Skeletal muscle satellite cell (primary cell): ENCODE data around the gene NAMPT.
"Not testable (repeated sequence)": the region's sequence is repeated elsewhere in the genome, so short reads cannot be mapped to it uniquely, and the experiment has no call there.

Experiments
- H3K27me3 ChIP-seq: 2 replicates; pipeline ENCODE4 v1.7.0; 2013; ENCODE audit warnings: low read length; ENCODE audit not compliant: control insufficient read depth, insufficient read depth
- H3K36me3 ChIP-seq: 2 replicates; pipeline ENCODE4 v1.7.0; 2013; ENCODE audit warnings: mild to moderate bottlenecking, control low read depth, low read length; ENCODE audit not compliant: insufficient read depth
- H3K4me1 ChIP-seq: 2 replicates; pipeline ENCODE4 v1.7.0; 2013; ENCODE audit warnings: low read length; ENCODE audit not compliant: control insufficient read depth, insufficient read depth
- H3K4me2 ChIP-seq: 2 replicates; pipeline ENCODE4 v1.7.0; 2013; ENCODE audit warnings: mild to moderate bottlenecking, low read length
- H3K4me3 ChIP-seq: 2 replicates; pipeline ENCODE4 v1.7.0; 2013; ENCODE audit warnings: low read length
- H3K9ac ChIP-seq: 2 replicates; pipeline ENCODE4 v1.7.0; 2013; ENCODE audit warnings: mild to moderate bottlenecking, low read depth, low read length, moderate library complexity
- H3K9me3 ChIP-seq: replicated peaks from 2 replicates; pipeline ENCODE4 v1.7.0; 2013; ENCODE audit warnings: mild to moderate bottlenecking, control low read depth, low read length

The NAMPT gene

GRCh38 chr7:106317971-106318370, 33.2 kb upstream of the NAMPT start:
- no peak overlapping the region for H3K9ac ChIP-seq
- no peaks in the 10 kb centered on the region for H3K36me3 ChIP-seq
- H3K4me3 ChIP-seq, result no peak overlapping the region
- no peak overlapping the region for H3K4me2 ChIP-seq
- H3K9me3 ChIP-seq, result no peaks in the 10 kb centered on the region
- peaks cover 12% of the 10 kb centered on the region for H3K4me1 ChIP-seq
- no peaks in the 10 kb centered on the region for H3K27me3 ChIP-seq

GRCh38 chr7:106316947-106317346, 32.2 kb upstream of the NAMPT start:
- peaks cover 14% of the 10 kb centered on the region for H3K4me1 ChIP-seq
- no peak overlapping the region for H3K4me2 ChIP-seq
- H3K4me3 ChIP-seq, result no peak overlapping the region
- H3K36me3 ChIP-seq, result no peaks in the 10 kb centered on the region
- no peak overlapping the region for H3K9ac ChIP-seq
- H3K27me3 ChIP-seq, result no peaks in the 10 kb centered on the region
- H3K9me3 ChIP-seq, result no peaks in the 10 kb centered on the region

- no peak overlapping the region for H3K4me3 ChIP-seq
- H3K4me1 ChIP-seq, result peaks cover 14% of the 10 kb centered on the region
- no peak overlapping the region for H3K4me2 ChIP-seq
Measured at GRCh38 chr7:106314875-106315274, 30.1 kb upstream of the NAMPT start.

GRCh38 chr7:106313966-106314365, 29.2 kb upstream of the NAMPT start:
- peaks cover 14% of the 10 kb centered on the region for H3K4me1 ChIP-seq
- no peaks in the 10 kb centered on the region for H3K36me3 ChIP-seq
- H3K4me2 ChIP-seq, result peak overlapping the region; percentile 36
- H3K9me3 ChIP-seq, result no peaks in the 10 kb centered on the region
- no peak overlapping the region for H3K4me3 ChIP-seq
- no peaks in the 10 kb centered on the region for H3K27me3 ChIP-seq
- H3K9ac ChIP-seq, result peak overlapping the region; percentile 10

More at GRCh38 chr7:106314875-106315274, 30.1 kb upstream of the NAMPT start:
- Histone ChIP-seq H3K36me3 (no peaks in the 10 kb centered on the region), H3K27me3 (no peaks in the 10 kb centered on the region), H3K9me3 (no peaks in the 10 kb centered on the region), H3K9ac (no peak overlapping the region)

- no peaks in the 10 kb centered on the region for H3K9me3 ChIP-seq
- H3K4me2 ChIP-seq, result peak overlapping the region; percentile 36
- no peaks in the 10 kb centered on the region for H3K36me3 ChIP-seq
- H3K27me3 ChIP-seq, result no peaks in the 10 kb centered on the region
- peak overlapping the region; percentile 10 for H3K9ac ChIP-seq
- no peak overlapping the region for H3K4me3 ChIP-seq
- H3K4me1 ChIP-seq, result peaks cover 14% of the 10 kb centered on the region
Measured at GRCh38 chr7:106313456-106313901, 28.7 kb upstream of the NAMPT start.

- Histone ChIP-seq H3K27me3 (no peaks in the 10 kb centered on the region), H3K9ac (no peak overlapping the region), H3K4me1 (peaks cover 14% of the 10 kb centered on the region), H3K4me2 (peak overlapping the region; percentile 18), H3K4me3 (no peak overlapping the region), H3K36me3 (no peaks in the 10 kb centered on the region), H3K9me3 (no peaks in the 10 kb centered on the region)
Measured at GRCh38 chr7:106312906-106313305, 28.1 kb upstream of the NAMPT start.

GRCh38 chr7:106312099-106312871, 27.5 kb upstream of the NAMPT start:
- H3K27me3 ChIP-seq, result no peaks in the 10 kb centered on the region

GRCh38 chr7:106309362-106309761, 24.6 kb upstream of the NAMPT start:
- Histone ChIP-seq H3K4me2 (no peak overlapping the region), H3K27me3 (no peaks in the 10 kb centered on the region), H3K4me3 (no peak overlapping the region), H3K36me3 (no peaks in the 10 kb centered on the region), H3K9me3 (no peaks in the 10 kb centered on the region), H3K9ac (no peak overlapping the region), H3K4me1 (peaks cover 14% of the 10 kb centered on the region)

More at GRCh38 chr7:106312099-106312871, 27.5 kb upstream of the NAMPT start:
- Histone ChIP-seq H3K4me2 (no peak overlapping the region), H3K36me3 (no peaks in the 10 kb centered on the region), H3K4me1 (peaks cover 14% of the 10 kb centered on the region), H3K9me3 (no peaks in the 10 kb centered on the region), H3K9ac (no peak overlapping the region), H3K4me3 (no peak overlapping the region)

GRCh38 chr7:106306256-106306655, 21.5 kb upstream of the NAMPT start:
- Histone ChIP-seq H3K4me3 (no peak overlapping the region), H3K36me3 (no peaks in the 10 kb centered on the region), H3K4me2 (no peak overlapping the region), H3K9me3 (no peaks in the 10 kb centered on the region), H3K9ac (no peak overlapping the region), H3K27me3 (peaks cover 2% of the 10 kb centered on the region), H3K4me1 (no peaks in the 10 kb centered on the region)

GRCh38 chr7:106305732-106306131, 20.9 kb upstream of the NAMPT start:
- Histone ChIP-seq H3K9ac (no peak overlapping the region), H3K27me3 (peaks cover 2% of the 10 kb centered on the region), H3K9me3 (no peaks in the 10 kb centered on the region), H3K4me1 (no peaks in the 10 kb centered on the region), H3K36me3 (no peaks in the 10 kb centered on the region), H3K4me3 (no peak overlapping the region), H3K4me2 (no peak overlapping the region)

- H3K9ac ChIP-seq, result no peak overlapping the region
- no peaks in the 10 kb centered on the region for H3K4me1 ChIP-seq
- no peak overlapping the region for H3K4me2 ChIP-seq
- H3K4me3 ChIP-seq, result no peak overlapping the region
- H3K27me3 ChIP-seq, result peaks cover 2% of the 10 kb centered on the region
- no peaks in the 10 kb centered on the region for H3K36me3 ChIP-seq
- no peaks in the 10 kb centered on the region for H3K9me3 ChIP-seq
Measured at GRCh38 chr7:106304568-106304967, 19.8 kb upstream of the NAMPT start.

- not testable (repeated sequence) for H3K4me3 ChIP-seq, H3K4me2 ChIP-seq, H3K9me3 ChIP-seq, H3K27me3 ChIP-seq, H3K36me3 ChIP-seq, H3K4me1 ChIP-seq, H3K9ac ChIP-seq
Measured at GRCh38 chr7:106298631-106299030, 13.8 kb upstream of the NAMPT start.
